Coronary artery (tissue), 2 donors: ENCODE data around the gene ISY1.

Source experiments
- DNase-seq: peaks from one replicate; pipeline ENCODE4 v3.0.0-alpha.2; 2017; ENCODE audit warnings: low spot score
- H3K27ac ChIP-seq, 2 donors: fragments of 200-600 bp; sonication (generic); one replicate each; pipeline ENCODE4 v1.5.1; 2016 to 2019
- H3K4me3 ChIP-seq: fragments of 200-600 bp; sonication (generic); 2 replicates; pipeline ENCODE4 v1.5.1; 2016; ENCODE audit warnings: mild to moderate bottlenecking, moderate library complexity
- CTCF ChIP-seq: fragments of 200-600 bp; sonication (generic); IDR thresholded peaks from one replicate; pipeline ENCODE4 v1.5.1; 2019; ENCODE audit warnings: antibody characterized with exemption

Gene ISY1

GRCh38 chr3:129122412-129123011, 38.4 kb downstream of the ISY1 start:
- peak overlapping the region; percentile 96 to 99 for H3K27ac ChIP-seq
- no peak for TF ChIP-seq CTCF
- DNase-seq: no peak
- peak overlapping the region; percentile 98 for H3K4me3 ChIP-seq

GRCh38 chr3:129121792-129122411, 39.0 kb downstream of the ISY1 start, which contains the start of gene RAB43:
TSS of gene RAB43 (minus strand) at chr3:129121804. CDS start at chr3:129121489, 315 bp downstream.
- Histone ChIP-seq H3K4me3 (peak within 1 kb of the TSS; percentile 98), H3K27ac (peak within 1 kb of the TSS; percentile 96 to 99)
- peak; percentile 94 for DNase-seq
- no peak for TF ChIP-seq CTCF

GRCh38 chr3:129121016-129121791, 39.7 kb downstream of the ISY1 start:
- no peak for DNase-seq
- TF ChIP-seq CTCF: no peak
- Histone ChIP-seq H3K4me3 (peak overlapping the region; percentile 98), H3K27ac (peak overlapping the region; percentile 96 to 99)

GRCh38 chr3:129120254-129121004, 40.4 kb downstream of the ISY1 start:
- Histone ChIP-seq H3K27ac (peak overlapping the region; percentile 96 to 99), H3K4me3 (peak overlapping the region; percentile 98)
- DNase-seq: peak; percentile 96
- TF ChIP-seq CTCF: peak; percentile 17

- no peak for TF ChIP-seq CTCF
- H3K27ac ChIP-seq: peak overlapping the region; percentile 96 to 99
- DNase-seq: no peak
- H3K4me3 ChIP-seq: peak overlapping the region; percentile 98
Observed at GRCh38 chr3:129119365-129120100, 41.3 kb downstream of the ISY1 start.

- no peak for TF ChIP-seq CTCF
- Histone ChIP-seq H3K4me3 (peak overlapping the region; percentile 98), H3K27ac (peak overlapping the region in 1 of 2 donors; percentile 99)
- DNase-seq: no peak
Observed at GRCh38 chr3:129118745-129119144, 42.1 kb downstream of the ISY1 start.
